NB4 (cell line): ENCODE measurements around the gene CDH13.

ENCODE experiments used
- CTCF ChIP-seq: IDR thresholded peaks from one replicate; pipeline ENCODE4 v1.5.1; 2012; ENCODE audit warnings: low read depth, low read length
- MAX ChIP-seq: IDR thresholded peaks from 2 replicates; pipeline ENCODE4 v1.6.1; 2011; ENCODE audit warnings: low read depth, low read length
- MYC ChIP-seq: IDR thresholded peaks from 2 replicates; pipeline ENCODE4 v1.6.1; 2011; ENCODE audit warnings: low read depth, low read length
- POLR2A ChIP-seq: IDR thresholded peaks from 2 replicates; pipeline ENCODE4 v1.6.1; 2011; ENCODE audit warnings: mild to moderate bottlenecking; ENCODE audit not compliant: insufficient read length; ENCODE audit errors: extremely low read depth

GRCh38 chr16:82776470-82777146, 149.8 kb downstream of the CDH13 start:
- TF ChIP-seq CTCF (no peak), POLR2A (no peak), MYC (no peak), MAX (no peak)
